HG03521 (cell line): ENCODE data around the gene CNTNAP5.

Source experiments
- ATAC-seq: cut with Tn5 transposase; IDR thresholded peaks from one replicate; pipeline ENCODE4 v1.9.1; 2021; ENCODE audit warnings: mild to moderate bottlenecking, moderate library complexity; ENCODE audit not compliant: unreplicated experiment

Gene CNTNAP5

DNA sequence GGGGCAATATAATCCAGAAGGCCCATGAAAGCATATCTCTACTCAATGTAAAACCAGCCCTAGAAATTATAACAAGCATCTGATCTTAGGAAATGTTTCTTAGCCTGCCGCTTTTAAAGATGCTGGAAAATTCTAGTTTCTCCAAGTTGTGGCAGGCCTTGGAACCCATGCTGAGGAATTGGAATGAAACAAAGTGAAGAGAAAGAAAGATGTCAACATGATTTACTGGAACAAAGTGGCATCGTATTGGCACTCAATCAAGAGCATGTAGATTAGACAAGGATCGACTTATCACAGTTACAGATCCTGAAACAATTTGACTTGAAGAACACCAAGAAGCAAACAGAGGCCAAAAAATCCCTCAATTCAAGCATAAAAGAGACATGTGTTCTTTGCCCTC, 28.7 kb downstream of the CNTNAP5 start:
- no peak for ATAC-seq

DNA sequence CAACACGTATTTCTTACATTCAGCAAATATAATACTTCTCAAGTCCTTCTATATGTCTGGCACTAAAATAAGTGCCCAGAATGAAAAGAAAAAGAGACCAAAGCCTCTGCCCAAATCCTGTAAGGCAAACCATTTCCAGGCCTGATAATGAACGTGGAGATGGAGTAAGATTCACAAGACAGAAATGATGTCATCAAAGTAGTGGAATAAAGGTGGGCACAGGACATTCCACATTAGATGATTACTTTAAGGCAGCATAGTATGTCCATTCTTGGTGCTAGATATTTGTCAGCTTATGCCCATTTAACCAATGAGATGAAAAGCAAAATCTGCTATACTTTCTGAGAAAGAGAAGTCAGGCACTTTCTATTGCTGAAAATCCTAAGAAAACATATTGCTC, 38.5 kb downstream of the CNTNAP5 start:
- no peak for ATAC-seq

DNA sequence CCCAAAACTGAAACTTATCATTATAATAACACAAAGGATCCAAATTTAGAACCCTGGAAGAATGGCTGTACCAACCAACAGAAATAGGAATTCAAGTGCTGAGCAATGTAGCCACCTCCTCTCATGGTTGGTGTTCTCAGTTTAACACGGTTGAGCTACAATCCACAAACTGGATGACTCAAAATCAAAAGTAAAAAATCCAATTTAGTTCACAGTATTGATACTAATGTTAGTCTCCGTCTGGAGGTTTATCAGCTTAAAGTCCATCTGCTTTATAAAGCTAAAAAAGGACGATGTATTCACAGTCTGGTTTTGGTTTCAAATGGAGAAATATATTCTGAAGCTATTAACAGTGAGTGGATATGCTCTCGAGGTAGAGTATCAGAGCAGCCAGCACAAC, 40.5 kb downstream of the CNTNAP5 start:
- no peak for ATAC-seq

DNA sequence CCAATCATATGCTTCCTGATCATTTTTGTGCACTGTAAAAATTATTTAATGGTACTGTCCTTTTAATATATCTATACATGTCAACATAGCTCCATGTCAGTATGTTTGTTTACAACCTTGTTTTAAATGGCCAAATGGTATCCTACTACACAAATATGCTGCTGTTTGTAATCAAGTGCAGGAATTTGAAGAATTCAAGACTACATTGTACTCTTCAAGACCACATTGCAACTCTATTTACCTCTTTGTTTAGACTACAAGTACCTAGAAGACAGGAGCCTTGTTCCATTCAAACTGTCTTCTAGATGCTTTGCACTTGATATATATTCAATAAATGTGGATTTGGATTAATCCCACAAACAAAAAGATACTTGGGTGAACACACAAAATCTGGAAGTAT, 41.7 kb downstream of the CNTNAP5 start:
- ATAC-seq = no peak

DNA sequence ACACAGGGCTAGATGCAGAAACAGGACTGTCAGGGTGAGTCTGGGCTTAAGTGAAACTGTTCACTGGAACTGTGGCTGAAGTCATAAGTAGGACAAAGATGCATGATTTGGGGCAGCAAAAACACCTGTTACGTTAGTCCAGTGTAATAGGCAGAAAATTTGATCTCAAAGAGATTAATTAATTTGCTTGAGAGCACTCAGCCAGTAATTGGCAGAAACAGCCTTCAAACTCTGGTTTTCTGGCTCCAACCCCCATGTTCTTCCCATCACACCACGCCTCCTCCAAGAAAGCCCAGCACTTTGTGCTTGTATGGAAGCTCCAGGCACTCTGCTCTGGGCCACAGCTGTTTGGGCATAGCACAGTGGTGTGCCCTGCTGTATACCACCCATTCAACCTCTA, 54.0 kb downstream of the CNTNAP5 start:
- ATAC-seq = no peak

DNA sequence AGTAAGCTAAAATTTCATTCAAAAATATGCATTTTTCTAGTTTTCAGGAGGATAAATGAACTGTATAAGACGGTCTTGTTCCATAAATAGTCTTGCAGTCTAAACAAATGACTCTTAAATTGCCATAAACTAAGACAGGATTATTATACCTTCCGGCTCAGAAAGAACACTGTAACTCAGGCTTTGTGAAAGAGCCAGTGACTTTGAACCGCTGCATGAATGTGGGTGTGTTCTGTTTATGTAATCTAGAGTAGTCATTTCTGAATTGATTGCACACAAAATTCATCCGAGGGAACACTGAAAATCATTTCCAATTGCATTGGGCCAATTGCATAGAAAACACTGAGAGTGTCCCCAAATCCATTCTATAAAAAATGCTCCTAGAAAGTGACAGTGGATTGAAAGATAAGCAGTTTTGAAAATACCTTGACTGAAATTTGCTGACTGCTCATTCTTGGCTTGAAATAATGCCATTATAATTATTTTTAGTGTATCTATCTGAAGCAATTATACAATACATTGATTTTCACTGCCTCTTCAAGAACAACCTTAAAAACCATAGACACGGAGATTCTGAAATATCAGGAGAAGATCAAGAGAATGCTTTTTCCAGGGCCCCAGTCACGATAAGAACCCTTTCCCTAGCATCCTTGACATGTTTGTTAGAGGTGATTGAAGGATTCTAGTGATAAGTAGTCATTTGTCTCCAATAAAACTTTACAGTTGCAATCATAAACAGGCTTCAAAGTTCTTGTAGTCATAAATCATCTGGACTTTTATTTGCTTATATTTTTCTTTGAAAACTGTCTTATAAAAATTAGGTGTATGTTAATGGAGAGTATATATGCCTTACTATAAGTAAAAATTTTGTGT, 55.4 kb downstream of the CNTNAP5 start:
- ATAC-seq = no peak

DNA sequence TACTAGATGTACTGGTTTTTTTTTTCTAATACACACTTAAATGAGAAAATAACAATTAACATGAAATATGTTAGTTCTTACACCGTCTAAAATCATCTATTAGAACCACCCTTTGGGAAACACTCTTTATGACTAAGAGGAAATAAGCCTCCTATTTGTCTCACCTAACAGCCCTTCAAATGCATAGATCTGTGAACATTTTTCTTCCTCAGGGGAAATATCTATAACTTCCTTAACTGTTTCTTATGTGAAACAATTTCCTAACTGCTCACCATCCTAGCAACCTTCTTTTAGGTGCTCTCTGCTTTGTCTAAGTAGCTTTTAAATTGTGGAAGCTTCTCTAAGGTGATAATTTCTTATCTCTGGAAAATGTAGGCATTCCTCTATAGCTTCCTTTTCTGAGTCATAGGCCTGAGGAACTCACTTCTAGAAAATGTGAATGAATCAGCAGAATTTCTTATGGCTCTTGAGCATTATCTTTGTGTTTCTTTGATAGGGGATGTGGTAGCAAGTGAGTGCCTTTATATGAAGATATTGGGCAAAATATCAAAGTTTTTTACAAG, 56.1 kb downstream of the CNTNAP5 start:
- no peak for ATAC-seq

DNA sequence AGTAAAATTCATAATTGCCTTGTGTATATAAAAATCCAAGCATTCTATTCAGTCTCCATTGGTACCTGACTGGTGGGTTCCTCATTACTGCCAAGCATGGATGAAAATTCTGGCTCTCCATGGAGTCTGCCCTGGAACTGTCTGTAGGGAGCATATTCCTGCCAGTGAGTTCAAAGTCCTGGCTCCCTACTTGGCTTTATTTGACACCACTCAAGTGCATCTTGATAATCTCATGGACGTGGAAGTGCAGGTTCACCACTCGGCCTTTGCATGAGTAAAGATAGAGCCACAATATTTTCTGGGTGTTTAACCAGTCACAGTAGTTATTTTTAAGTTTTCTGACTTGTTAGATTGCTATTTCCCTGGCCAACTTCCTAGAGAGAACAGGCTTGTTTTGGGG, 63.5 kb downstream of the CNTNAP5 start:
- ATAC-seq = no peak

DNA sequence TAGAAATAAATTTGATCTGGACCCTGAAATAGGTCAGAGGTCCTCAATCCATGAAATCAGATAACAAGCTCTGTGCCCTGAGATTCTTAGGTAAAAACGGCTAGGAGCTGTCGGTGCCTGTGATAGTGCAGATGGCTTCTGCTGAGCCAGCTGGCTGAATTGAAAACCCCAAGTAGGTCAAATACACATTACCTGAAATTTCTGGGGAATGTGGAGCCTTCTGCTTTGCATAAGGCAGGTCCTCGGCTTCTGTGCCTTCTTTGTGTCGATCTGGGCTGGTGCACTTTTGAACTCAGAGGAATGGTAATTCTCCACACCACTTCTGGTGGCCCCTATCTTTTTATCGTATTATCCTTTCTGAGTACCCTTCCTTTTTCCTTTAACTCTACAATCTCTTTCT, 66.6 kb downstream of the CNTNAP5 start:
- no peak for ATAC-seq

DNA sequence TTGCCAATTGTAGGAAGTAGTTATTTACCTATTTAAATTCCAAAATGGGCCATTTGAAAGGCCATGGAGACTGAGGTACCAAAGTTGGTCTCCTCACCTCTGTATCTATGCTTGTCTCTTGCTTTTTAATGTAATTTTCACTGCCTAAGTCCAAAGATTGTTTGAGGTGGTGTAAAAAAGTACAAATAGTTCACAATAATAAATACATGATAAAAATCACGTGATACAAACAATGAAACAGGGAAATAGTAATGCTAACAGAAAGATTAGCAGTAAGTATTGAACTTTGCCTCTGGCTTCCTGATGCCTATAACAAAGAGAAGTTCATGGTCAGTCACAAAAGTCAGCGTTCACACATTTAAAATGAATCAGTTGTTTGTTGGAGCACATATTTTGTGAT, 67.6 kb downstream of the CNTNAP5 start:
- no peak for ATAC-seq

DNA sequence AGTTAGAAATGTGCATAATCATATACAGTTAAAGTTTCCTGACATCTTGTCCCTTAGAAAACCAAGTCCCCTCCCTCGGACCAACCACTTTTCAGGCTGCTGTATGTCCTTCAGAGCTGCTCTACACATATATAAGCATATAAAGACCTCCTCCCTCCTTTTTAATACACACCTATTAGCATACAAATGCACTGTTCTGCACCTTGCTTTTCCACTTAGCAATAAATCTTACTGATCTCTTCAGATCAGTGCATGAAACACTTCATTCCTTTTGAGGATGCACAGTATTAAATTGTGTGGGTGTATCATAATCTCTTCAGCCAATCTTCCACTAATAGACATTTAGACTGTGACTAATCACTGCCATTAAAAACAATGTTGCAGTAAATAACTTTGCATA, 79.8 kb downstream of the CNTNAP5 start:
- no peak for ATAC-seq

DNA sequence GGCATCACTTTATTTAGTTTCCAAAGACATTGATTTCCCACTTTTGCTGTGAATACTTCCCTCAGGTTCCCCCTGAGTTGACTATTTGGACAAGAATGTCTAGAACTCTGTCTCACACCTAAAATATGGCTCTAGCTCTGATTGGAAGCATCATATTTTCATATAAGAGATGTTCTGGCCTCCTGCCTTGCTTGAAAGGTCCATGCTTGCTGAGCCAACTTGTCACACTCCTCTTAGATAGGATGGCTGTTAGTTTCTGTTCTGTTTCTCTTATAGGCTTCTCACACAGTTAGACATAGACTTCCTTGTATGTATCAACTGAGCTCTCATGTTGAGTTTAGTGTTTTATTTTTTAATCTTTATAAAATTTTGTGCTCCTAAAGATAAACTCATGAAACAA, 87.1 kb downstream of the CNTNAP5 start:
- no peak for ATAC-seq

DNA sequence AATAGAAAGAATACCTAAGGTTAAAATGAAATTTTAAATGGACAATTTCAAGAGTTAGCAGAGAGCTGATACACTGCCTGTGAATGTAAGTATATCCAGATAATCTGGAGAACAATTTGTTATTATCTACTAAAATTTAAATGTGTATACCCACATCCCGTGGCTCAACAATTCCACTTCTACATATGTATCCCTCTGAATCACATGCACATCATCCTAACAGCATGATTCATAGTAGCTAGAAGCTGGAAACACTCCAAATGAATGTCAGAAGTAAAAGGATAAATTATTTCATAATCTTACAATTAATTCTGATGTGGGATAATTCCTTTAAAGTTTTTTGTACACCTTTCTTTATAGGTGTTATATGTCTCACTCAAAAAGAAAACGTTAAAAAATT, 87.9 kb downstream of the CNTNAP5 start:
- no peak for ATAC-seq

DNA sequence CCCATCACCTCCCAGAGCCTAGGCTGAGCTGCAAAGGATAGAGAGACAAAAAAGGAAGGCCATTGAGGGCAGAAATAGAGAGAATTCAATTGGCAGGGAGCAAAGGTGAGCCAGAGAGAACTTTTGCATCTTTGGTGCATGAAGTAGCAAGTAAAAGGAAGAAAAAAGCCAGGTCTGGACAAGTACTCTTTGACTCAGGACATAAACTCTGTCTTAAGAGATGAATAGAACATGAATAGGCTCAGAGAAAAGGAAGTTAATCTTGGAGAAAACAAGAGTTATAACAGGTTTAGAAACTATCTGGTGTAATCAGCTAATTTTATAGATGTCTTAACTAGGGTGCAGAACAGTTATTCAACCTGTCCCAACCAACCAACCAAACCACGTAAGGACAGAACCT, 95.2 kb downstream of the CNTNAP5 start:
- no peak for ATAC-seq

DNA sequence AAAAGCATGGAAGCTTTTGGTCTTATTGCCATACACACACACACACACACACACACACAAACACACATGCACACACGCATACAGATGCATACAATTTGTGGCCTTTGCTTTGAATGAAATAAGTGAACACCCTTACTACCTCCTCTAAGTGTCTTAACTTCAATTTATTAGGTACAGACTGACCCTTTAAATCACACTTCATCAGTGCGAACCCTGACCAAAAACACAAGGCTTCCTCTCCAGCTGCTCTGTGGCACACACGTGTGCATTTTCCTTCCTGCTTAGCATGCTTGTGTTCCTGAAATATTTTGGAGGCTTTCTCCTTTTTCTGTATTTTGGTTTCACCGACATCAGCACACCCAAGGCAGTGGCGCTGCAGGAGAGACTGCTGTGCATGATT, 96.0 kb downstream of the CNTNAP5 start:
- ATAC-seq = no peak

DNA sequence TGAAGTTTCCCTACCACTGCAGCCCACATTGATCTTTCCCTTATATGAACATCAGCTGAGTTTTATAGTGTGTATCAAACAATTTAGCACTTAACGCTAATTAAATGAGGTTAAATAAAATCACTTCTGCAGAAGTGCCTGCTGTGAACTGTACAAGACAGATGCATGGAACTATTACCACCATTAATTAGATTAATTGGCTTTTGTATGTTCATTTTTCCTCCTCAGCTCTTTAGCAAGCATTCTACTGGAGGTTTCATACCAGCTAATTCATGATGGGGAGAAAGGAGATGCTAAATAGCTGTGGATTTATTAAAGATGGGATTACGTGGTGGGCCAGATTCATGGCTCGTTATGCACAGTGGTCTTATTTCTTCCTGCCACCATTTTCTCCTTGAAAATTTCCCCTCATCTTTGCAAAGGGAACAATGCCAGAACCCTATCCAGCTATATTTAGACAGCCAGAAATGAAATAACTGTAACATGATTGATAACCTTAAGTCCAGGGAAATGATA, 96.7 kb downstream of the CNTNAP5 start:
- no peak for ATAC-seq

DNA sequence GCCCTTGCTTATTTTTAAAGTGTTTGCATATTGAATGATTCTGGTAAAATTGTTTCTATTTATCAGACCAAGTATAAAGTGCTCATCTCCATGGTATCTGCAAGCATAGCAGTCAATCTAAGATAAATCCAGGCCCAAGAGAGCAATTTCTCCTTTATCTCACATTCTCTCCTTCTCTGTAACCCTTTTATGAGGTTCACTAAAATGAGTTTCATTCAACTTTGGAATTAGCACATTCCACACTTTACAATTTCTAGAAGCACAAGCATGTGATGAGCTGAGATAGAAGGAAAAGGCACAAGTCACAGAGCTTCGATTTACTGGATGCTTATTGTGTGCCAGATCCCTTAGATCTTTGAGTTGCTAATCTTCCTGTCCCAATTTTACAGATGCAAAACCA, 97.3 kb downstream of the CNTNAP5 start:
- no peak for ATAC-seq

DNA sequence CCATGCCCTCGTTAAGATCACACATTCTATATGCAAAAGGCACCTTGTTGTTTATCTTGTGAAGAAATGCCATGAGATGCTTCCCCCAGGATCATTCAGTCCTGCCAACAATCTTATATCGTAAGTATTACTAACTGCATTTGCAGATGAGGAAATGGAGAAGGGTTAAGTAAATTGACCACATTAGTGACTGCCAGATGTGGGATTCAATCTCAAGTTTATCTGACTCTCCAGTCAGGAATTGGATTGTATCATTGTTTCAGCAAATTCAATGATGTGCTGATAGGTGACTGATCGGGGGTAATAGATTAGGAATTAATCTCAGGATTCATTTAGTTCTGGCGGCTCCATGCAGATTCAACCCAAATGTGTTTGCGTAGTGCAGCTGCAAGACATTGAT, 106.2 kb downstream of the CNTNAP5 start:
- ATAC-seq = no peak

DNA sequence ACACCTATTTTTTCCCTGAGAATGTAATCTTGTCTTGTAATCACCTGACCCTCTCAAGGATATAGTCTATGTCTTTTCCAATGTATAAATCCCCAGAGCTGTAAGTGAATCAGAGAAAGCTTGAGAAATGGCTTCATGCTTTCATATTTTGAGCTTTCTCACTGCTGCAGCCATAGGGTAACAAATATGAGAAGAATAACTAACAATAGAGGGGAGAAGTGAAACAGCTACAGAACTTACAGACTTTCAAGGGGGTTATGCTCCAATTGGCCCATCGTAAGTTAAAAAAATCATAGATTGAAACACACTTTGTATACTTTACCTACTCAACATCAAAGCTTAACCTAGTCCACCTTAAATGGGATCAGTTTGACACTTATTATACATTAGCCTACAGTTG, 111.0 kb downstream of the CNTNAP5 start:
- ATAC-seq = no peak

DNA sequence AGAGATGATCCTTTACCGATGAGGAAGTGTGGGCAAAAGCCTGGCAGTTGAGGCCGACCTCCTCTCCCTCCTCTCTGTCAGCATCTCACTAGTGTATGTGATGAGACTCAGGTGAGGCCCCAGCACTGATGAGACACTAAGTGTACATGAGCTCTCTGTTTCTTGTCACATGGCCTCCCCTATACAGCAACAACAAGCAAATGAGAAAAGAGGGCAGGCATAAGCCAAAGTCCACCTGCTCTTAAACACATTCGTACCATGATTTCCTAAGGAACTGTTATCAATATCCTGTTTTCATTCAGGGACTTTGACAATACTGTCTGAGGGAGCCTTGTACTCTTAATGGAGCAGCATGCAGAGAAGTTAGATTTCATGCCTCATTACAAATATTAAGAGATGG, 113.0 kb downstream of the CNTNAP5 start:
- no peak for ATAC-seq

DNA sequence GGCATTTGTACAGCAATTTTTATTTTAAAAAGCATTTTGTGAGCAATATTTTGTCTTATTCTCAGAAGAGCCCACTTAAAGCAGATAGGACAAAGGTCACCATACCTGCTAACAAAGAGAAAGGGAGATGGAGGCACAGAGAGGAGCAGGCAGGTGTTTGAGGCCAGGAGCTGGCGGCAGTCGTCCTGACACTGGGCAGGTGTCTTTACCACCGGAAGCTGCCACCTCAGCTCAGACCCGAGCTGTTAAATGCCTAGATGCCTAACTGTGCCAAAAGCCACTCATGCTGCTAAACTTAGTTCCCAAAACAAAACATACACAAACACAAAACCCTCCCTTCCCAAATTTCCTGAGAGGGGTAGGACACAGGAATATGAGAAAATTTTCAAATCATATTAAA, 120.9 kb downstream of the CNTNAP5 start:
- ATAC-seq = no peak

DNA sequence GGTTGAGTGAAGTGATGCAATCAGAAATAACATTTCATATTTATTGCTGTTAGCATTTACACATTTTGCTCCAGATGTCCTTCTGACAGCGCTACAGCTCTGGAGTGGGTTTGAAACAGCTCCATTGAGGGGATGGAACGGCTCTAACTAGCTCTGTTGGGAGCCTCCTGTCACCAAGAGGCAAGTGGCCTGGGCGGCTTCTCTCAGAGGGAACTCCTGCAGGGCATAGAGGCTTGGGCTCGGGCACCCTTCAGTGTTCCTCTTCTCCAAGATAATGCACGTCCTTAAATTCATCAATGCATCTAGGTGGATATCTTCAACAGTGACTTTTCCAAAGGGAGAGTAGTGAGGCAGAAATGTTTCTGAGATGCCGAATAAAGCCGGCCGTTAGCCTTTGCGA, 122.5 kb downstream of the CNTNAP5 start:
- ATAC-seq = no peak

DNA sequence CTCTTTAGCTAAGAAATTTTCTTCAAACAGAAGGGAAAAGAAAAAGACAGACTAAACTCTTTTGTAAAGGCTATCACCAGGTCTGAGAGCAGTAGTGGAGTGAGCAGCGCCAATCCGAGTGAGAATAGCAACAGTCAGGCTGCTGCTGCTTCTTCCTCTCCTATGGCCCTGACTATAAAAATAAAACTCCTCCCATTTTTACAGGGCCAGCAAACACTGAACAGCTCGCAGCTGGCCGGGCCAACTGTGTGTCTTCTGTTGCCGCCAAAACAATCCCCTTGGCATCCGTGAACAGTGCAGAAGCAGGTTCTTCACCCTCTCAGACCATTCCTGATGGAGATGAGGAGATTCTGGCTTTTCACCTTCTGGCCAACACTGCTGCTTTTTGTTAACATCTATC, 124.5 kb downstream of the CNTNAP5 start:
- ATAC-seq = no peak
